ENCODE data around the gene FAM161B. TPM values are rescaled to one million over a fixed set of nuclear protein-coding genes. Genes with fewer than 3 reads are reported as not detected.

The FAM161B gene
- total RNA-seq, 4 donors from 2014 or later: 1.2 to 3.1 (median 2.2) TPM

- H3K9me3 ChIP-seq: no peaks in the 10 kb centered on the region
- intact Hi-C loops (cut with DNase I): no loop called here
- no peak overlapping the region for H3K4me3 ChIP-seq
- DNase-seq: no peak
- no peak overlapping the region for H3K27ac ChIP-seq
- peaks cover 7 to 100% (median 49%) of the 10 kb centered on the region in 3 donors for H3K36me3 ChIP-seq
- H3K4me1 ChIP-seq: no peaks in the 10 kb centered on the region
- H3K27me3 ChIP-seq: no peaks in the 10 kb centered on the region
- TF ChIP-seq CTCF (IDR thresholded peaks at IDR 0.05) (no peak), POLR2A (IDR thresholded peaks at IDR 0.05) (no peak)
Measured at GRCh38 chr14:73958591-73958990, 8.7 kb upstream of the FAM161B start.

DNA sequence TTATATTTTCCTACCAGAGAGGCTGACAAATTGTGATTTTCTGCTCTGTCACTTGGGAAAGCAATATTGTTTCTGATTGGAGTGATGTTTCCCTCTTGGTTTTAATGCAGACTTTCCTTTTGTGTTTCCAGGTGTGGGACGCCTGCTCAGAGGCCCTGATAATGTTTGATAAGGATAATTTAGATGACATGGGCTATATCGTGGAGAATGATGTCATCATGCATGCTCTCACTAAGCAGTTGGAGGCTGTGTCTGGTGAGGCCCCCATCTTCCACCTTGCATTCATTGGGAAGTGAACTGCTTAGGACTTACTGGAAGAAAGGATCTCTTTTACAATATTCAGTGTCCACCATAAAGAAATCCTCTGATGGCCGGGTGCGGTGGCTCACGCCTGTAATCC is 5.8 kb upstream of the FAM161B start:
- peaks cover 0 to 11% (median 5%) of the 10 kb centered on the region in 3 donors for H3K4me1 ChIP-seq
- H3K36me3 ChIP-seq: peaks cover 7 to 83% (median 29%) of the 10 kb centered on the region in 3 donors
- H3K27me3 ChIP-seq: no peaks in the 10 kb centered on the region
- intact Hi-C loops (cut with DNase I): no loop called here
- H3K4me3 ChIP-seq: no peak overlapping the region
- H3K27ac ChIP-seq: no peak overlapping the region
- WGBS, 2 donors: 83 to 85% methylated on average over 3 to 5 of the region's 5 CpGs
- no peak for TF ChIP-seq CTCF (IDR thresholded peaks at IDR 0.05)
- no peak for TF ChIP-seq POLR2A (IDR thresholded peaks at IDR 0.05)
- no peak for DNase-seq
- H3K9me3 ChIP-seq: no peaks in the 10 kb centered on the region

- Histone ChIP-seq H3K27me3 (no peaks in the 10 kb centered on the region), H3K4me1 (peaks cover 3 to 22% (median 5%) of the 10 kb centered on the region in 3 donors), H3K36me3 (peaks cover 7 to 64% (median 21%) of the 10 kb centered on the region in 3 donors), H3K9me3 (no peaks in the 10 kb centered on the region), H3K4me3 (no peak overlapping the region), H3K27ac (no peak overlapping the region)
- no peak for DNase-seq
- intact Hi-C loops (cut with DNase I): no loop called here
- TF ChIP-seq CTCF (IDR thresholded peaks at IDR 0.05): no peak
- no peak for TF ChIP-seq POLR2A (IDR thresholded peaks at IDR 0.05)
- WGBS, 2 donors: 63 to 89% methylated on average over 1 of the region's 1 CpG
Measured at GRCh38 chr14:73953731-73954130, 3.8 kb upstream of the FAM161B start.

- intact Hi-C loops (cut with DNase I): no loop called here
- Histone ChIP-seq H3K27ac (no peak overlapping the region), H3K4me1 (peaks cover 0 to 27% (median 3%) of the 10 kb centered on the region in 3 donors), H3K36me3 (peaks cover 0 to 50% (median 0%) of the 10 kb centered on the region in 3 donors), H3K9me3 (no peaks in the 10 kb centered on the region), H3K27me3 (no peaks in the 10 kb centered on the region), H3K4me3 (no peak overlapping the region)
- no peak for DNase-seq
- TF ChIP-seq POLR2A (IDR thresholded peaks at IDR 0.05) (no peak), CTCF (IDR thresholded peaks at IDR 0.05) (no peak)
- WGBS, 2 donors: 77 to 81% methylated on average over 4 of the region's 4 CpGs
Measured at GRCh38 chr14:73945159-73945670, 4.7 kb downstream of the FAM161B start.

- TF ChIP-seq CTCF (IDR thresholded peaks at IDR 0.05) (no peak), POLR2A (IDR thresholded peaks at IDR 0.05) (no peak)
- no peak overlapping the region for H3K27ac ChIP-seq
- WGBS, 2 donors: 70 to 83% methylated on average over 1 to 5 of the region's 17 CpGs
- DNase-seq: no peak
- H3K9me3 ChIP-seq: no peaks in the 10 kb centered on the region
- peaks cover 0 to 27% (median 3%) of the 10 kb centered on the region in 3 donors for H3K4me1 ChIP-seq
- peaks cover 0 to 53% (median 0%) of the 10 kb centered on the region in 3 donors for H3K36me3 ChIP-seq
- intact Hi-C loops (cut with DNase I): no loop called here
- H3K27me3 ChIP-seq: no peaks in the 10 kb centered on the region
- H3K4me3 ChIP-seq: no peak overlapping the region
Measured at GRCh38 chr14:73944432-73945158, 5.3 kb downstream of the FAM161B start.

Data from esophagus squamous epithelium (tissue), 5 donors.